Neural crest cell (in vitro differentiated cells): Measurements from ENCODE around the gene PEAR1. TPM values are rescaled to one million over a fixed set of nuclear protein-coding genes. Genes with fewer than 3 reads are reported as not detected.

Source experiments
- DNase-seq: peaks from one replicate; pipeline ENCODE4 v3.0.0; 2021; ENCODE audit warnings: low read depth, mixed read lengths, low spot score
- H3K27ac Mint-ChIP-seq: one replicate; pipeline ENCODE4 v1.8.0; 2021; ENCODE audit warnings: mild to moderate bottlenecking, mixed read lengths; ENCODE audit not compliant: unreplicated experiment
- H3K27me3 Mint-ChIP-seq: 2 replicates; pipeline ENCODE4 v1.8.0; 2021; ENCODE audit warnings: low read depth, mild to moderate bottlenecking, mixed read lengths
- H3K36me3 Mint-ChIP-seq: 2 replicates; pipeline ENCODE4 v1.8.0; 2021; ENCODE audit warnings: low read depth, mild to moderate bottlenecking, mixed read lengths
- H3K4me1 Mint-ChIP-seq: 2 replicates; pipeline ENCODE4 v1.8.0; 2021; ENCODE audit warnings: mixed read lengths
- H3K4me3 Mint-ChIP-seq: one replicate; pipeline ENCODE4 v1.8.0; 2021; ENCODE audit warnings: mild to moderate bottlenecking, mixed read lengths
- H3K9me3 Mint-ChIP-seq: 2 replicates; pipeline ENCODE4 v1.8.0; 2021; ENCODE audit warnings: mixed read lengths
- total RNA-seq: library from RNA; stranded (reverse); gene quantifications from 2 replicates; pipeline ENCODE4 v1.2.1, GENCODE V29; 2021
- TF ChIP-seq, protein P1 (sequence below): fragments of 200-600 bp; sonication (generic); conservative IDR thresholded peaks from 2 replicates; pipeline ENCODE4 v1.5.0; 2021; ENCODE audit warnings: antibody characterized with exemption, mild to moderate bottlenecking

The PEAR1 gene
- total RNA-seq, 1 donor from 2014 or later, result 6.8 TPM

DNA sequence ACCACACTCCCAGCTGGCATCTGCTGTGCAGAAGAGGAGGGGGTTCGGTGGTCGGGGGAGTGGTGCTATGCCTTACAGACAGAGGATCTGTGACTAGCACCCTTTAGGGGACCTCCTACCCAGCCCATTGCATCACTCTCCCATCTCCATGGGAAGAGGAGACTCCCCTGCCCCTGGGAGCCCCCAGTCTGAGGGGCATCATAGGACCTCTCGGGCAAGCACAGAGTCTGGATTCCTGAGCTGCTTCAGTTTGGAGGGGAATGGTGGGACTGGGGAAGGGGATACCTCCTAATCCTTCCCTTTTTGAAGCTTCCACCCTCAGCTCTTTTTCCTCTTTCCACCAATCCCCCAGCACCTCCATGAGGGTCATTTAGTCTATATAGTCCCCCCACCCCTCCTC, 36.0 kb upstream of the PEAR1 start:
- DNase-seq, result no peak
- Mint-ChIP-seq H3K27ac (no peak overlapping the region), H3K4me3 (no peak overlapping the region), H3K4me1 (peaks cover 16% of the 10 kb centered on the region), H3K27me3 (peaks cover 79% of the 10 kb centered on the region), H3K9me3 (no peaks in the 10 kb centered on the region), H3K36me3 (no peaks in the 10 kb centered on the region)
- TF ChIP-seq, protein P1, sequence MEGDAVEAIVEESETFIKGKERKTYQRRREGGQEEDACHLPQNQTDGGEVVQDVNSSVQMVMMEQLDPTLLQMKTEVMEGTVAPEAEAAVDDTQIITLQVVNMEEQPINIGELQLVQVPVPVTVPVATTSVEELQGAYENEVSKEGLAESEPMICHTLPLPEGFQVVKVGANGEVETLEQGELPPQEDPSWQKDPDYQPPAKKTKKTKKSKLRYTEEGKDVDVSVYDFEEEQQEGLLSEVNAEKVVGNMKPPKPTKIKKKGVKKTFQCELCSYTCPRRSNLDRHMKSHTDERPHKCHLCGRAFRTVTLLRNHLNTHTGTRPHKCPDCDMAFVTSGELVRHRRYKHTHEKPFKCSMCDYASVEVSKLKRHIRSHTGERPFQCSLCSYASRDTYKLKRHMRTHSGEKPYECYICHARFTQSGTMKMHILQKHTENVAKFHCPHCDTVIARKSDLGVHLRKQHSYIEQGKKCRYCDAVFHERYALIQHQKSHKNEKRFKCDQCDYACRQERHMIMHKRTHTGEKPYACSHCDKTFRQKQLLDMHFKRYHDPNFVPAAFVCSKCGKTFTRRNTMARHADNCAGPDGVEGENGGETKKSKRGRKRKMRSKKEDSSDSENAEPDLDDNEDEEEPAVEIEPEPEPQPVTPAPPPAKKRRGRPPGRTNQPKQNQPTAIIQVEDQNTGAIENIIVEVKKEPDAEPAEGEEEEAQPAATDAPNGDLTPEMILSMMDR, result no peak

DNA sequence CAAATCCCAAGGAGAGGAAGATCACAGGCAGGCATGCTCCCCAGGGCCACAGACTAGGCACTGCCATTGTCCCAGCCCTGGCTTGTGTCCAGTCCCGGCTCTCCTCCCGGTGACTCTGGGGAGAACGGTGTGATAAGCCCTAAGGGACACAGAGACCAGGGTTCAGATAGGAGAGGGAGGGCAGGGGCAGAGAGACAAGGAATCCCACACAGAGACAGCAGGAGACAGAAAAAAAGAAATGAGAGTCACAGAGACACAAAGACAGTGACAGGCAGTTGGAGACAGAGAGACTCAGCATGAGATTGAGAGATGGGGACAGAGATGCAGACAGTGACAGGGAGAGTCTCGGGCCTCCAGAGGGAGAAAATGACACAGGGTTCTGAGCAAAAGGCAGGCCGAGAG, 35.0 kb upstream of the PEAR1 start:
- Mint-ChIP-seq H3K4me1 (peaks cover 22% of the 10 kb centered on the region), H3K27ac (no peak overlapping the region), H3K9me3 (no peaks in the 10 kb centered on the region), H3K27me3 (peaks cover 82% of the 10 kb centered on the region), H3K4me3 (peak overlapping the region; percentile 79), H3K36me3 (no peaks in the 10 kb centered on the region)
- TF ChIP-seq, protein P1, result no peak
- no peak for DNase-seq

DNA sequence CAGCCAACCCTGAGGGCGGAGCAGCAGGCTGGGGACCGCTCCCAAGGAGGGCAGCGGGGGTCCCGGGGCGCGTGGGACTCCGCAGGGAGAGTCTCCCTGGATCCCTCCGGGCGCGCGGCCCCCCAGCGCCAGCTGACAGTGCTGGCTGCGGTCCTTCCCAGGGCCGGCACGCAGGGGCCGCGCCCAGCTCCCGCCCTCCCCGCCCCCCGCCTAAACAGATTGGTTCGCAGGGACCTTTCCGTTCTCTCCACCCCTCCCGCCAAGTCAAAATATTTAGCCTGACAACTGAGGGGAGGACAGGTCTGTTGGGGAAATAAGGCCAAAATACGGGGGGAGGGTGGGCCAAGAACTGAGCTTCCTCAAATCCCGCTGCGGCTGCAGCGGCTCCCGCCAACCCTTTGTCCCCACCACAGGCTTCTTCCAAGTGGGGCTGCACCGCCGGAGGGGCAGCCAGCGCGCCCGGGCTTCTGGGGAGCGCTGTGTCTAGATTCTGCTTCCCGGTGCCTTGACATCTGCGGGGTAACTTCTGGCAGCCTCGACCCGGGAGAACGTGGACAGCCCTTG, 34.5 kb upstream of the PEAR1 start, which contains the start of gene INSRR:
Gene INSRR (minus strand): TSS at position 159 of the 564 bp plus-strand sequence. CDS start 496 bp downstream, outside the sequence.
- no peak for DNase-seq
- Mint-ChIP-seq H3K27me3 (peaks cover 83% of the 10 kb centered on the region), H3K27ac (no peak within 1 kb of the TSS), H3K36me3 (no peaks in the 10 kb centered on the region), H3K9me3 (no peaks in the 10 kb centered on the region), H3K4me3 (peak within 1 kb of the TSS; percentile 79), H3K4me1 (peaks cover 27% of the 10 kb centered on the region)
- TF ChIP-seq, protein P1, result no peak

DNA sequence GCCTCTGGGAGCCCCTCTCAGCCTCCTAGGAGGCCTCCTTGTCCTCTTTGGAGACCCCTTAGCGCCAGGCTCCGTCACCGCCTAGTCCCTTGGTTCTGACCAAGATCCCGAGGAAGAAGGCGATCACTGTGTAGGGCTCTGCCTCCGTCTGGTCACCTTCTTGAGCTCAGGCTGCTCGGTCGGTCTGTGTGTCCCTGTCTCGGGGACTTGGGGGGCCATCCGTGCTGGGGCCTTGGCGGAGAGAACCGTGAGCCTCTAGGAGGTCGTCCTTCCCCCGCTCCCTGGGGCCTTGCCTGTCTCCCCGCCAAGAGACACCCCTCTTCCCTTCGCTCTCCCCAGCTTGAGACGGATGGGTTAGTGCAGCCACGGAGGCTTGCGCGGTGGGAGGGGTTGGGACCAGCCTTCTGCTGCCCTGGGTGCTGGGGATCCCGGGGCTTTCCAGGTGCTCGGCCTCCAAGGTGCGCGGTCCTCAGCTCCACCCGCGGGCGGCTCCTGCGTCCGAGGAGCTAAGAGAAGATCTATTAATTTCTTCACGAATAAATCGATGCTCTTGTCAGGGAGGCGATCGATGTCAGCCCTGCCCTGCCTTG, 33.9 kb upstream of the PEAR1 start:
- no peak overlapping the region for H3K27ac Mint-ChIP-seq
- peak; percentile 37 for DNase-seq
- peaks cover 83% of the 10 kb centered on the region for H3K27me3 Mint-ChIP-seq
- H3K4me1 Mint-ChIP-seq, result peaks cover 30% of the 10 kb centered on the region
- H3K9me3 Mint-ChIP-seq, result no peaks in the 10 kb centered on the region
- no peaks in the 10 kb centered on the region for H3K36me3 Mint-ChIP-seq
- H3K4me3 Mint-ChIP-seq, result peak overlapping the region; percentile 66
- TF ChIP-seq, protein P1, result no peak

DNA sequence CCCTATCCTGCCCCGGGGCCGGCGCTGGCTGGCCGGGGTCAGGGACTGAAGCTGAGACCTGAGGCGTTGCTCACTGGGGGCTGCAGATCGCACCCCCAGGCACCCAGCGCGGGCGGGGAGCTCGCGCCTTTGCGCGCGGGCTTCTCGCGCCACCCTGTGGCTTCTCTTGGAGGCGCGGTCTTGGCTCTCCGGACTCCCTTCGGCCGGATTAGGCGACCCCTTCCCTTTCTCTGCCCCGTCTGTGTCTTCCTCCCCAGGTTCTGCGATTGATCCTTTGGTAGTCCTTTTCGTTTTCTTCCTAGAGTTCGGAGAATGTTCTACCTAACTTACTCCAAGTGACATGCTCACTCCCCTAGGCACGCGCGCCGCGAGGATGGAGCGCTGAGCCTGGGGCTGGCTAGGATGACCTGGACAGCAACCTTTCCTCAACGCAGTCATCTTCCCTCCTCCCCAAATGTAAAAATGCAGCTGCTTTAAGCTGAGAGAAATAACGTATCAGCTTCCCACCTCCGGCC, 33.3 kb upstream of the PEAR1 start:
- Mint-ChIP-seq H3K4me3 (peak overlapping the region; percentile 66), H3K4me1 (peaks cover 30% of the 10 kb centered on the region), H3K27me3 (peaks cover 83% of the 10 kb centered on the region), H3K27ac (no peak overlapping the region), H3K9me3 (no peaks in the 10 kb centered on the region), H3K36me3 (no peaks in the 10 kb centered on the region)
- peak; percentile 57 for DNase-seq
- TF ChIP-seq, protein P1, result peak; percentile 80
